ENCODE measurements around the gene UGT1A4. TPM values are rescaled to one million over a fixed set of nuclear protein-coding genes. Genes with fewer than 3 reads are reported as not detected.

Gene UGT1A4
- total RNA-seq (ENCODE audit: insufficient read depth, low replicate concordance) = not detected

GRCh38 chr2:233718552-233718951, at the start of gene UGT1A4:
Gene UGT1A4 (plus strand): TSS chr2:233718736. CDS start chr2:233718821, 85 bp downstream.
- DNase-seq (ENCODE audit: low spot score) = no peak

- DNase-seq (ENCODE audit: low spot score) = no peak
Measured at GRCh38 chr2:233671290-233672161, 47.0 kb upstream of the UGT1A4 start, which contains the start of gene UGT1A9. Gene UGT1A9 (plus strand): TSS chr2:233671898. CDS start chr2:233671935, 37 bp downstream.

DNA sequence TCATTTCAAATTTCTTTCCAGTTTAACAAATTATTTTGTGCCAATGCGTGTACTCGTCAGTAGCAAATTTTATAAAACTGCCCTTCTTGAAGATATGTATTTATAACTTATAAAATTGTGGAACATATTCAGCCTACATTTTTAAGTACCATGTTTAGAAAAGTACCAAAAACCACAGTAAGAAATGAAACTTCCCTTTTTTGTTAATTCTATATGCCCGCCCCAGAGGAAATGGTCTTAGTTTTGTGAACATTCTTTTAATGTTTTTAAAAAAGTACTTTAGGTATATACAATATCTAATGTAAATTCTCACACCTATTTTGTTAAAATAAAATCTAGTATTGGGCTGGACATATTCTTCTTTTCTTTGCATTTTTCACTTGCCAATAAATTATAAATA, 45.6 kb upstream of the UGT1A4 start:
- DNase-seq (ENCODE audit: low spot score) = no peak

DNA sequence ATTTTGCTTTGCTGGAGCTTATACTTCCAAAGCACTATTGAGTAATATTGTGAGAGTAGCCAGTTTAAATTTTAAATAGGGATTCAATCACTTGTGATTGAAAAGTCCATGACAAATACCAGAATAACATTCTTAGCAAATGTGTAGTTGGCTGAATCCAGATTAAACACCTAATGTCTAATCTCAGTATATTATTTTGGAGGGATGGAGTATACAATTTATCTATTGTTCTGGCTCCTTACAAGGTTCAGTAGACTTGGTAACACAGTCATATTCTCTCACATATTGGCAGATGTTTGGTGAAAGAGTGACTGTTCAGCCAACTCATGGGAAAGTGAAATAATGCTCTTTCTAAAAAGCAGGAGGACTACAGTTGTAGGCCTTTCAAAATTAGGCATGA, 44.6 kb upstream of the UGT1A4 start:
- no peak for DNase-seq (ENCODE audit: low spot score)

DNA sequence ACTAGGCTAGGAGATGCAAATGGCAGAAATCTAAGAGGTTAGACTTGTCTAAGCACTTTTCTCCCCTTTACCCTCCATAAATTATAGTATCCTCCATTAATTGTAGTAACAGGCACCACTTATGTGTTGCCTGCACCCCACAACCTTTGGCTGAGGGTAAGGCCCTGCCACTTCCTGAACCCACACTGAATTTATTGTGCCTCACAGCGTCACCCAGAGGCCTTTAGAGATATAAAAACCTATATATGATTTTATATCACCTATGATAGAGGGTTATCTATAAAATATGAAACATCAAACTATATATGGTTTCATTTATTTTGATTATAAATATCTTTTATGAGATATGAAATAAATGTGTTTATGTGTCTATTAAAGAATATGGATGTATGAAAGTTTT, 44.2 kb upstream of the UGT1A4 start:
- no peak for DNase-seq (ENCODE audit: low spot score)

DNA sequence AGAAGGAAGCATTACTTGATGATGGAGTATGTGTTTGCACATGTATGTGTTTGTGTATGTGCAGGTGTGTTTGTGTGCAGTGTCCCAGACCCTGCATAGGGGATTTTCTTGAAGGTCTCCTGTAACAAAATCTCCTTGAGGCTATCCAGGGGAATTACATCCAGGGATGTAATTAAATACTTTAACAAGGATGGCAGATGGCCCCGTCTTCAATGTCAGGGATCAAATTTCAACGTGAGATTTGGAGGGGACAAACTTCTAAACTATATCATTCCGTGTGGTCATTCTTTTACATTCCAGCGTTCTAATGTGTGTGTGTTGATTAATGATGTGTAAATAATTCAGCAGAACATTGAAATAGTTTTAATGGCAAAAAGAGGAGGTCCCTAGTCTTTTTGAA, 43.5 kb upstream of the UGT1A4 start:
- no peak for DNase-seq (ENCODE audit: low spot score)

GRCh38 chr2:233676046-233676445, 42.5 kb upstream of the UGT1A4 start:
- DNase-seq (ENCODE audit: low spot score) = no peak

DNA sequence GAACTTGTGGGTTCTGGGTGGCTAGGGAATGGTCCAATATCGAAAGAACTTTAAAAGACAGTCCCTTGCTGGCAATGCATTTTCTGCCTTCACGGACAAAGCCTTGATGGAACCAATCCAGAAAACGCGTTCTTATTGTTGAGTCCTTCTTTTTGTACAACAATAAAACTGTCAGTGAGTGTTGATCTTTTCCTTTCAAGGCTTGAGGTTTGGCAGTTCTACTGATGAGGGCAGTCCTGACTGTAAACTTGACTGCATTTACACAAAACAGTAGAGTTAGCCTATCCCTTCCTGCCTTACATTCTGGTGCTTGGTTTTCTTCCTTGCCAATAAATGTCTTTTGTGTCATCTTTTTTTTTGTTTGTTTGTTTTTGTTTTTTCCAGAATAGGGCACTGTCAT, 39.3 kb upstream of the UGT1A4 start:
- DNase-seq (ENCODE audit: low spot score) = no peak

DNA sequence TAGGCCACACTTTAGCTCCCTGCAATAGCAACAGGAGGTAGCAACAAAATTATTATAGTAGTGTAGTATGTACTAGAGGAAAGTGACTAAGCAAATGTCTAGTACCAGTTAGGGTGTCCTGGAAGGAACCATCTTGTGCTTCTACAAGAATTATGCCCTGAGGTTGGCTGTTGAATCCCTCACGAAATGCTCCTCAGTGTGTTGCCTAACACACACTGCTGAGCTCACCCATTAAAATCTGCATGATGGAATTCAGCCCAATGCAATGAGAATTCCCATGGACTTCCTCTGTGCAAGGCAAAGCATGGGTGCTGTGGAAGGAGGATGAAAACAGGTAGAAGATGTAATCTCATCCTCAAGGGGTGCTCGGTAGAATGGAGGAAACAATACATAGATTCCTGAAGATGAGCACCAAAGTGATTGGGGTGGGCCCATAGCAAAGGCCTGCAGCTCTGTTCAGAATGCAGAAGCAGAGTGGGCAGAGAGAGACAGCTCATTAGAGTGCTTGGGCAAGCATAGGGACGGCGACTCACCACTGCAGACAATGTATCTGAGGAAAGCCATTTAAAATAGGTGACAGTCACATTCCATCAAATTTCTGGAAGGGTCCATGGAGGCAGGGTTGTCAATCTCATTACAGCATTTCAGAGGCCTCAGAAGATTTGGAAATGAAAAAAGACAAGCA, 38.0 kb upstream of the UGT1A4 start:
- no peak for DNase-seq (ENCODE audit: low spot score)

DNA sequence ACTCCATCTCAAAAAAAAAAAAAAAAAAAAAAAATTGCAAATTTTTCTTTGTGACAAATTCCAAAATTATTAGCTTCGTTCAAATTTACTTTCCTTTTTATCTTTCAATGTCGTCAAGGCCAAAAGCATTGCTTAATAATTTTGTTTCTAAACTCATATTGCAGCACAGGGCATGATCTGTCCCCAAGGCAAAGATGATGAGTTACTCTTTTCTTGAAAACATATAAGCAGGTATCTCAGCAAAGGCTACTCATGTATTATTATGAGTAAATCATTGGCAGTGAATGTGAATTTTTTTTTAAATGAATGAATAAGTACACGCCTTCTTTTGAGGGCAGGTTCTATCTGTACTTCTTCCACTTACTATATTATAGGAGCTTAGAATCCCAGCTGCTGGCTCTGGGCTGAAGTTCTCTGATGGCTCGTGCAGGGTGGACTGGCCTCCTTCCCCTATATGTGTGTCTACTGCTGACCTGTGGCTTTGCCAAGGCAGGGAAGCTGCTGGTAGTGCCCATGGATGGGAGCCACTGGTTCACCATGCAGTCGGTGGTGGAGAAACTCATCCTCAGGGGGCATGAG, 36.9 kb upstream of the UGT1A4 start, which contains the start of gene UGT1A7:
TSS of gene UGT1A7 (plus strand) at position 381 of the 579 bp plus-strand sequence. CDS start at position 418, 37 bp downstream.
- no peak for DNase-seq (ENCODE audit: low spot score)

DNA sequence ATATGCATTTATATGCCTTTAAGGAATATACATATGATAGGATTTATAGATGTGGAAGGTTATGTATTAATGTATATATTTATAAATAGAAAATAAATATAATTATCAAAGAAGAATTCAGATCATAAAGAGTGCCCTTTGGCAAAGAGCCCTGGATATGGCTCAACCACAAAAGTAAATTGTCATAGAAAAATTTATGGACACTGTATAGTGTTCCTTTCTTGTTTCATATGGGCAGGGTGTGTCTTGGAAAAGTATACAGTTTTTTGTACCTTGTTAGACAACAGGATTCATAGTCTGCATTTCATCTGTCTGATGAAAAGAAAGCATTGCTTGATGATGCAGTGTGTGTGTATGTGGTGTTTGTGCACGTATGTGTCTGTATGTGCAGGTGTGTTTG, 33.9 kb upstream of the UGT1A4 start:
- no peak for DNase-seq (ENCODE audit: low spot score)

DNA sequence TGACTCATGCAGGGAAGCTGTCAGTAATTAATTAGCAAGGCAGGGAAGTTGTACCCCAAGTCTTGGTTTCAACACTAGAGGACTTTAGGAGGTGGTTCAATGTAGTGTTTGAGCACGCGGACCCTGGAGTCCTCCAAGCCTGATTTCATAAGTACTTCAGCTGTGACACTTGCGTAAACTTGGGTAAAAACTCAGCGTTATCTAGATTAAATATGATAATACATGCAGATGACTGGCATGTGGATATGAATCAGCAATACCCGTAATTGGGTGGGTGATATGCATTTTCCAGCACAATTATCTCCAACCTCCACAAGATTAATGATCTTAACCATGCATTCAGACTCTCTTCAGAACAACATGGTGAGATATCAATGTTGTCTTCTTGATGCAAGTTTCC, 31.6 kb upstream of the UGT1A4 start:
- DNase-seq (ENCODE audit: low spot score) = no peak

DNA sequence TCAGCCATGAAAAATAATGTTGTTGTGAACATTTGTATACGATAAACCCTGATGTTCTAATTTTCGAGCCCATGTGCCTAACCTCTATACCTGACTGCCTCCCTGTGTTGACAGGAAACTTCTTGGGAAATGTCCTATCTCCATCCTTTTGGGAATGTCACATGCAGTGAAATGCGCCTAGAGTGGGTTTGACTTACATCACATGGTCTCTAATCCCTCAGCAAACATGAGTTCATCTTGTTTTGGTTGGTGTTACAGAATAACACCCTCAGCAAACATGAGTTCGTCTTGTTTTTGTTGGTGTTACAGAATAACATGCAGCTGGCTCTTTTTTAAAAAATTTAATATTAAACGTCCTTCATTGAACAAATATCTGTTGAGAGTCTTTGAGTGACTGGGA, 30.2 kb upstream of the UGT1A4 start:
- DNase-seq (ENCODE audit: low spot score) = no peak

- DNase-seq (ENCODE audit: low spot score) = no peak
Measured at GRCh38 chr2:233689031-233689430, 29.5 kb upstream of the UGT1A4 start.

GRCh38 chr2:233689501-233689900, 29.0 kb upstream of the UGT1A4 start:
- DNase-seq (ENCODE audit: low spot score) = no peak

GRCh38 chr2:233690444-233690843, 28.1 kb upstream of the UGT1A4 start:
- no peak for DNase-seq (ENCODE audit: low spot score)

DNA sequence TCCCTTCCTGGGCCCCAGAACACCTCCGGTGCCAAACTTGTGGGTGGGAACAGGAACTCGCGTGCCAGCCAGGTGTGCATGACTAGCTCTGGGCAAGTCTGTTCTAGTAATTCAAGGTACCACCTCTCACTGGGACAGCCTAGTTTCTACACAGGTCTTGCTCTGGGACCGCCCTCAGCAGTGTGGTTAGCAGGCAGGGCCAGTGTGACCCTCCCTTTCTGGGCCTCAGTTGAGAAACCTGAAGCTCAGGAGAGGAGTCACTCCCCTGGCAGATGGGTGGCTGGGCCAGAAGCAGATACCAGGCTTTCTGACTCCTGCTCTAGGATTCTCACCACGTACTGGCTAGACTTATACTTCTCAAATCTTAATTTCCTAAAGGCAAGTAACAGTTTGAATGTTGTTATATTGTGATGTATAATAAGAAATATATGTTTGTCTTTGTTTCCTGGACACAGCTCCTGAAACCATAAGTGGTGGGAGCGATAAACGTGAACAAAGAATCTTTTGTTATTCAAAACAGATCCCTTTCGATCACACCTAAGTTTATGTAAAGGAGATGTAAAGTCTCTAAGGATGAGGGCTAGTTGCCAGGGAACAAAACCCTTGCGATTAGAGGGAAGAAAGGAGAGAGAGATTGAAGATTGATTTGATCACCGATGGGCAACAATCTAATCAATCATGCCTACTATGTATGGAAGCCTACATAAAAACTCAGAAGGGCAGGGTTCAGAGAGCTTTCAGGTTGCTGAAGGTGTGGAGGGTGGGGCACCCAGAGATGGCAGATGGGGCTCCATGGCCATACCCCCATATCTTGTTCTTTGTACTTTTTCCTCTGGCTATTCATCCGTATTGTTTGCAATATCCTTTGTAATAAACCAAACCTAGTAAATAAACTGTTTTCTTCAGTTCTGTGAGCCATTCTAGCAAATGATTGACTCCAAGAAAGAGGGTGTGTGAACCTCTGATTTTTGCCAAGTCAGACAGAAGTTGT, 26.8 kb upstream of the UGT1A4 start:
- DNase-seq (ENCODE audit: low spot score) = peak; percentile 6

DNA sequence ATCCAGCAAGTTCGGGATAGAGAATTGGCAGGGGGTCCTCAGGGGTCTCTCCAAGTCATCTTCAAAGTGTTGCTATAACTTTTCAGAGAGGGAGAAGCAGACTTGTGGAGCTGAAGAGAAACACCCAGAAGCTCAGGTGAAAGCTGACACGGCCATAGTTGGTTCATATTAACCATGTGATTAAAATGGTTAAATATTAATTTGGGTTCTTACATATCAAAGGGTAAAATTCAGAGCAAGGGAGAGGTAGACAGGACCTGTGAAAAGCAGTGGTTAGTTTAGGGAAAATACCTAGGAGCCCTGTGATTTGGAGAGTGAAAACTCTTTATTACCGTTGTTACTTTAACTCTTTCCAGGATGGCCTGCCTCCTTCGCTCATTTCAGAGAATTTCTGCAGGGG, 25.9 kb upstream of the UGT1A4 start, which contains the start of gene UGT1A6:
TSS of gene UGT1A6 (plus strand) at position 243 of the 400 bp plus-strand sequence. CDS start at position 358, 115 bp downstream.
- DNase-seq (ENCODE audit: low spot score) = no peak

DNA sequence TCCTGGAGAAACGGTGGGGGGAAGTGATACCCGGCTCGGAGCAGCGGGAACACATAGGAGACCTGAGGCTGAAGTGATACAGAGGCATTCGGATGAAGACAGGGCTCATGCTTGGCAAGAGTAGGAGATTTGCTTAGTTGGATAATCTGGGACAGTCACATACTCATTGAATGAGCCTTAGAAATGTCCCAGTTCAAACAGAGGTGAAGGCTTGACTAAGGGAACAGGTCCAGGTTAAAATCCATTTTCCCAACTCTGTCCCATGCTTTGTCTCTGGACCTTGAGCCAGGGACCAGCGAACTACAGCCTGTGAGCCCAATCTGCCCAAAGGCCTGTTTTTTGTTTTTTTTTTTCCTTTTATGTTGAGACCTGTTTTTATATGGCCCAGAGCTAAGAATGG, 24.6 kb upstream of the UGT1A4 start:
- no peak for DNase-seq (ENCODE audit: low spot score)

DNA sequence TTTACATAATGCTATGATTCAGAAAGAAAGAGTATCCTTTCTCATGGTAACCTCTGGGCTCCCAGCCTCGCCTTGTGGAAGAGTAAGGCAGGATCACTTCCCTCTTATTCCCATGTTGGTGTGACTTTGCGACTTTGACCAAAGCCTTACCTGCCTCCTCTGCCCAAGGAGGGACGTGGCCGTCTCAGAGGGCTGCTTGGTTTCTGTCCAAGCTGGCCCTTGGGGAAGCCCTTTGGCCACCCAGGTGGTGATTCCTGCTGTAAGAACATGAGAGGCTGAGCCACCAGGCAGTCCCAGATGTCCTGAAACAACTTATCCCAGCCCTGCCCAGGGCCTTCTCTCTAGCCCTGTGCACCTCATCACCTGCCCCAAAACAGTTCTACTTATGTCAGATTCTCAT, 19.8 kb upstream of the UGT1A4 start:
- DNase-seq (ENCODE audit: low spot score) = no peak

- DNase-seq (ENCODE audit: low spot score) = no peak
Measured at GRCh38 chr2:233699424-233700027, 19.0 kb upstream of the UGT1A4 start.

Data from umbilical cord (tissue), 2 donors.